GM18858 (cell line): Measurements from ENCODE around the gene RFT1.

Experiments
- ATAC-seq: cut with Tn5 transposase; IDR thresholded peaks from one replicate; pipeline ENCODE4 v1.9.1; 2021; ENCODE audit not compliant: unreplicated experiment

The RFT1 gene

DNA sequence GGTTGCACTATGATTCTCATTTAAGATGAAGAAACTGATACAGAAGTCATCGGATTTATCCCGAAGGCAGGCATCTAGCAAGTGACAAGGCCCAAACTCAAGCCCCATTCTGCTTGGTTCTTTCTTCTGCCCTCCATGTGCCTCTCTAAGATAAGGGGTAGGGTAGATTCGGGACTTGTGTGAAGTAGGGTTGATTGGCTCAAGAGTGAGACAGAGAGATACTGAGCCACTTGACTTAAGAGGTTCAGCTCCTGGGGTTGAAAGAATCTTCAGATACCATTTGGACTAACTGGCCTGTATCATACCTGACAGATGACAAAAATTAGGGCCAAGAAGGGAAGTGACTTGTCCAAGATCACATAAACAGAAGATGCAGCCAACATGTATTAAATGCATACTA is 891 bp downstream of the RFT1 start:
- ATAC-seq, result no peak

DNA sequence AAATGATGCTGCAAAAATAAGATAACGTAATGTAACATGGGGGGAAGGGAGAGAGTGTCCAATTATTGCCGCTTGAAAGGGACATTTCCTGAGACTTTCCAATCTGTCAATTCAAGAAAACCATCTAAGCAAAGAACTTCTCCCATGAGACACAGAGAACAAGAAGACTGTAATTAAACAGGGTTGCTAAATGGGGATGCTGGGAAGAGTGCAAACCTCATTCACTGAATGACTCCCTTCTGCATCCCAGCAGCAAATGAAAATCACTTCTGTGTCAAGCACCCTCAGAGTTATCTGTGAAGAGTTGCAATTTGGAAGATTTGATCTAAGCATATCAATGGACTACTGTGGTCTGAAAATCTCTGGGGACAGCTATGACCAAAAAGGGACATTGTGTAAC is 3.6 kb downstream of the RFT1 start:
- ATAC-seq, result no peak

DNA sequence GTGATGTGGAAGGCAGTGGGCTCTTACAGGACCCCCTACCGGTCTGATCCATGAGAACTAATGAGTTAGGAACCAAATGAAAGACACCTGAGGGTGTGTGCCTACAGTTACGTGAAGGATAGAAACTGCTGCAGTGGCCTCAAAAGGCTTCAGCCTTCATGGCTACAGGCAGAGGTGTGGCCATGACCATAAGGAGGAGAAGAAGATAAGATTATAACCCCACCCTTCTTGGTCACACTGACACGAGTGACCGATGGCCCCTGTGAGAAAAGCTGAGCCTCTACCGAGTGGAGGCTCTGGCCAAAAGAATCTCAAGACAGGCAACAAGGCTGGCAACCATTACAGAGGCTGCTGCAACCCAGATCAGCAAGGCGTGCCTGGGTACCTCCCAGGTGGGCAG is 6.3 kb downstream of the RFT1 start:
- no peak for ATAC-seq

DNA sequence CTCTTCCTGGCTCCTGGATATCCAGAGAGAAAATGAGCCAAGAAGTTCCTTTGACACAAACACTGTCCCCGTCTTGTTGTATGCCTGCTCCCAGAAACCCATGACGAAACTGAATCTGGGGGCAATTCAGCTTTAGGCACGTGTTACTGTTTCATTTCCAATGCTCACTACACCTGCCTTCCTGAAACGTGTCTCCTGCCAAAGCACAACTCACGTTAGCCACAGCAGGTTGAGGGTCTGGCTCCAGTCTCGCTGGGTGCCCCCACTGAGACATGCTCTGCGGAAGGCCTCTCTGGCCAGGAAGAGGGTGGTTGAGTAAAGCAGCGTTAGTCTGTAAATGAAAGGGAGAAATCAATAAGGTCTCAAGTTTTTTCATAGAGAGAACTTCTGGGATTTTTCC is 6.7 kb downstream of the RFT1 start:
- ATAC-seq, result no peak

DNA sequence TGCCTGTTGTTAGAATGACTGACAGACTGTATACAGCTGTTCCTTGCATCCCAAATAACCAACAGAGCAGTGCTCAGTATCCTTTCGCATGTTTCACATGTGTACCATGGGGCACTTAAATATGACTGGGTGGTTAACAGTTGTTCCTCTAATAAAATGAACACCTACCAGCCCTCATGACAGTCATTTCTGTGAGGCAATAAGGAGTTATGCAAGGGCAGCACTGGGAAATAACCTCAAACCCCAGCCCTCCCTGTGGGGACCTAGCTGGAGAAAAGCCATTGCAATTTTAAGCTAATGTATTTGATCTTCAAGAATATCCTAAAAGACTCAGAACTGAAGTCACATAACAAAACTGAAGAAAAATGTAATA is 7.3 kb downstream of the RFT1 start:
- ATAC-seq, result no peak

DNA sequence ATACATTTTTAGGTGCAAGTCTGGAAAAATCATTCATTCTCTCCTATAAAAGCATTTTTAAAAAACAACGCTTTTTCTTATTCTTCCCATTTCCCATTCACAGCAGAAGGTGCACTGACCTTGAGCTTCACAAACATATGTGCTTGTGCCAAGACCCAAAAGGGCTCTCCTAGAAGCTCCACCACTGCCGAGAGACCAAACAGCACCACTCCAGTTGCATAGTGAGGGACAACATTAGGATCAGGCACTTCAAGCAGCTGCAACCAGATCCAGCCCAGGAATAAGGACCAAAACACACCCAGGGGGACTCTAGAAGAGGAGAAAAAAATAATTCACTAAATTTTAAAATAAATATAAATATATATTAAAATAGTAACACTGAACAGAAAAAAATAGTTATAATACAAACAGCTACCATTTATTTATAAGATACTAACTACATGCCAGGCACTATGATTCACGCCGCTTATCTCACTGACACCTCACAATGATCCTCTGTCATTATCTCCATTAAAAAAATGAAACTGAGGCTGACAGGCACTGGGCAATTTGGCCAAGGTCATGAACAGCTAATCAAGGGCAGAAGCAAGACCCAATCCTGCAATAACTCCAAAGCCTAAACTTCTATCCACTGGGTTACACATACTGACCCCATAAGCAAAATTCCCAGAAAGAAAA is 7.8 kb downstream of the RFT1 start:
- ATAC-seq, result no peak

DNA sequence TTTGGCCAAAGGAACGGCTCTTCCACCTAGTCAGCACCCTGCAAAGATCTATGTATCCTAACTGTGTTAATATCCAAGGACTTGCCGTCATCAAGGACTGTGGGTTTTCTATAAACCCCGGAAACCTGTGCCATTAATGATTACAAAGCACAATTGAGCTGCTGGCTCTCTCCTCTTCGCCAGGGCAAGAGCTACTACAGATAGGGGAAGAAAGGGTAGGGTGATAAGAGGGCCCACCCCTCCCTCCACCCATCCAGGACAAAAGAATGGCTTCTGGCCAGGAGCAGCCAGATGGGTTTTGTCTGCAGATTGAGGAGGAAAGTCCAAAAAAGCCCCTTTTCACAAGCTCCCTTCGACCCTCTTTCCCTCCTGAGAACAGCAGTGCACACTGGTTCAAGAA is 9.9 kb downstream of the RFT1 start:
- ATAC-seq, result no peak

DNA sequence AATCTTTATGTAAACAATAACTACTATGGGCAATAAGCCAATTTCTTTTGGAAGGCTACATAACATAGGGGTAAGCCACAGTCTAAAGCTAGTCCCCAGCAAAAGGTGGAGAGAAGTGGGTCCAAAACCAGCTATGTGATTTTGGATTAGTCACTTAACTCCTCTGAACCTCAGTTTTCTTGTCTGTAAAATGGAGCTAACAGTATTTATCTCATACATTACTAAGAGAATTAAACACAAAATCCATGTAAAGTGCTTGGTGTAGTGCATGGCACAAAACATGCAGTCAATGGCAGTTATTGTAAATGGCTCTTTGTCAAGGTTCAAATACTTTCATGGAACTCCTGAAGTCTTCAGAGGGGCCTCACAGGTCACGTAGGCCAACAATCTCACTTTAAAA is 13.3 kb downstream of the RFT1 start:
- no peak for ATAC-seq

DNA sequence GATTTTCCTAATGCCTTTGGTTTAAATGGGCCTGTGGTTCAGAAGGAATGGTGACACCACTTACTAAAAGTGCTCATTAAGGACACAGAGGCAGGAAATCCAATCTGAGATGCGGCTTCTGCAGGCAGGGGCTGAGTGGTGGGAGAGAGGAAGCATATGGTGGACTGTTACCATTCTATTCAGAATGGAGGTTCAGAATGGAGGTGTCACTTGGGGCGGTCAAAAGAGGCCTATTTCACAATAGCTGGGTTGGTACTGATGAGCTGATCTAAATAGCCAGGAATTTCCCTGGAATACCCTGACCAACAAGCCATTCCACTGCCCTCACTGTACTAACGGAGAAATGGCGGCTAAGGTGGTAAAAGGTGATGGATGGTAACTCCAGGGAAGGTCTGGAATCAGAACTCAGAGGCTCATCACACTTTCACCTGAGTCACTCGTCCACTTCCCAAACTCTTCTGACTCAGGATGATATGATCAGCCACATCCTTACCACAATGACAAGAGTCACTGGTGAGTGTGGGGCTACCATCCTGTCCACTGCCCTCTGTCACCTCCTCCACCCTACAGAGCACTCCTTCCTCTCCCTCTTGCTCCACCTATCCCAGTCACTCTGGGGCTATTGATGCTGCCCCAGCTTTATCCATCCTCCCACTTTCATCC is 15.7 kb downstream of the RFT1 start:
- ATAC-seq, result no peak

DNA sequence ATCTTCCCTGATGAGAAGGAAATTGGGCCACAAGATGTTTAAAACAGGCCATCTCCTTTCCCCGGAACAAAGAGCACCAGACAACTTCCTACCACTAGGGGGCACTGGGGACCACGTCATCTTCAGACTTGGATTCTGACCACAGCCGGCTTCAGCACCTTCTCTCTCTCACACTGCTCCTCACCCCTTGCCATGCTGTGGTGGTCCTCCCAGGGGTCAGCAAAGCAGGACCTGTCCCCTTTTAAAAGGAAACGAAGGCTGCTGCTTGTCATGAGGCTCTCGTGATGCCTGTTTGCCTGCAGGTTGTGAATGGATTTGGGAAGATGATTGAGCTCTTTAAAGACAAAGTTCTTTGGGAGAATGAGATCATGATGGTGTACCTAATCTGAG is 16.2 kb downstream of the RFT1 start:
- ATAC-seq, result no peak

DNA sequence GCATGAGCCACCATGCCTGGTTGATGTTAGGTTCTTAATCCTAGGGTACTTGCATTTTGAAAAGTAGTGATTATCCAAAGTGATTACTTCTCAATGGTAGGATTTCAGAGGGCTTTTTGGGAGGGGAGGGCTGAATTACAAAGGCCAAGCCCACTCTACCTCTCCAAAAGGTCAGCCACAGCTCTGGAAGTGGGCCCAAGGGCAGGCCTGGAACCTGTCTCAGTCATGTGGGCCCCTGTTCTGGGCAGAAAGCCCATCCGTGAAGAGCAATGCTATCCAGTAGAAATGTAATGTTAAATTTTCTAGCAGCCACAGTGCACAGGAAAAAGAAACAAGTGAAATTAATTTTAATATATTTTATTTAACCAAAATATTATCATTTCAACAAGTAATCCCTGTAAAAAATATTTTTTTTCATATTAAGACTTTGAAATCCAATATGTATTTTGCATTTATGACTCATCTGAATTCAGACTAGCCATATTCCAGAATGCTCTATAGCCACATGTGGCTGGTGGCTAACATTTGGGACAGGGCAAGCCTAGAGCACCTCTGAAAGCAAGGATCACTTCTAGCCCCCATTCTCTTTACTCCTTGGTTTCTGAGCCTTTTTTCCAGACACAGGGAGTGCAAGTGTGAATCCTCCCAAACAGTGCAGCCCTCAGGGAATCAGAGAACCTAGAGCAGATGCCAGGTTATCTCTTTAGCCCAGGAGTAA is 16.8 kb downstream of the RFT1 start:
- ATAC-seq, result no peak

DNA sequence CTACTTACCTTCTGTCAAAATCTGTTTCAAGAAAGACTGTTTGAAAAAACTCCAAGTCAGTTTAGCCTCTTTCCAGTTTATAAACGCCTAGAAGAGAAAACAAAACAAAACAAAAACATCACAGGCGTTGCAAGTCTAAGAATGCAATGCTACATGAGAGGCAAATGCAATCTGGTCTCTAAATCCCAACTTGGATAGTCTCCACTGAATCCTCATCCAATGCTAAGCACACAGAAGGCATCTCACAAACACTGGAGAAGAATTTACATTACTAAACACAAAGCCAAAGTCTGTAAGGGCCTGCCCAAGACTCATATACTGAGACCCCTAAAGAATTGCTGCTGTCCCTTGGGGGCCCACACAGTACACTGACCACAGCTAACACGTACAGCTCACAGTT is 18.4 kb downstream of the RFT1 start:
- no peak for ATAC-seq

DNA sequence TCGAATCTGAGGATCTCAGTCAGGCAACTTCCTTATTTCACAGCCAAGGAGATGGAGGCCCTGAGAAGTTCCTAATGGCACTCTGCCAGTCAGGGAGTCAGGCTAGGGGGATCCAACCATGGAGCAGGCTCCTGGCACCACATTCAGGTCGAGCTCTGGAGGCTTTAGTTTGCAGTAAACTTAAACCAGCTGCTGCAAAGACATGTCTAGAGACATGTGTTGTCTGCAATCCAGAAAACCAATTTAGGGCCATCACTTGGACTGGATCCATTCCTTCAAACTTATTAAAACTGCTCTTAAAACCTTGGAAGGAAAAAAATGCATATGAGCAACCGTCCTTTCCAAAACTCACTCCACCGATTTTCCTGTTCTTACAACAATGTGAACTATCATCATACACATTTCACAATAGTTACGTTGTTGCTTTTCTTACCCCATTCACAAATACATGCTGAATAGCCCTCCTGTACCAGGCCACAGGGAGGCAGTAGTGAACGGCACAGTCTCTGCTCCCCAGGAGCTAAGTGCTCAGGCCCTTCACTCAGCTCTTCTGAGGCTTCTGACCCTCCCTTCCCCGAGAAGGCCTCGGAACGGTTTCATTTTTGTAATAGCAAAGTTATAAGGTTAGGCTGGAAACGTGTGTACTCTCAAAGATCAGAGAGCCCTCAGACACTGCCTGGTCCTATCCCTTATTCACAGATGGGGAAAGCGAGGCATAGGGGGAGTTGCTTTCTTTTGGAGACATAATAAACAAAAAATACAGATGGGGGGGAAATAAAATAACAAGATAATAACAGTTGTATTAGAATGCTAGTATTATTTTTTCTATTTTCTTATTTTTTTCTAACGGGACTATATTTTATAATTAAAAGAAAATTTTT is 20.1 kb downstream of the RFT1 start:
- ATAC-seq, result no peak

DNA sequence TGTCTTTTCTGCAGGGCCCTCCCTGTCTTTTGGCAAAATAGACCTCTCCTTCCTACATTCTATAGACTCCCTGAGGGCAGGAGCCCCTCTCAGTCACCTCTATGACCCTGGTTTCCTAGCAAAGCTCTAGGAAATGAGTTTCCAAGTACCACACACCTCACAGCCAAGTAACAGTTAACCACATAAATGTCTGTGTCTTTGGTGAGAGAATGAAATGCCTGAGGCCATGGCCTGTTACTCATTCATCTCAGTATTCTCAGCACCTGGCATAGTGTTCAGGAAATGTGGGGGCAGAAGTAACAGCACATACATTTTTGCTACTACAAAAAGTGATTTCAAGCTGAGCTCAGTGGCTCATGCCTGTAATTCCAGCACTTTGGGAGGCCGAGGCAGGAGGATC is 21.0 kb downstream of the RFT1 start:
- ATAC-seq, result no peak

DNA sequence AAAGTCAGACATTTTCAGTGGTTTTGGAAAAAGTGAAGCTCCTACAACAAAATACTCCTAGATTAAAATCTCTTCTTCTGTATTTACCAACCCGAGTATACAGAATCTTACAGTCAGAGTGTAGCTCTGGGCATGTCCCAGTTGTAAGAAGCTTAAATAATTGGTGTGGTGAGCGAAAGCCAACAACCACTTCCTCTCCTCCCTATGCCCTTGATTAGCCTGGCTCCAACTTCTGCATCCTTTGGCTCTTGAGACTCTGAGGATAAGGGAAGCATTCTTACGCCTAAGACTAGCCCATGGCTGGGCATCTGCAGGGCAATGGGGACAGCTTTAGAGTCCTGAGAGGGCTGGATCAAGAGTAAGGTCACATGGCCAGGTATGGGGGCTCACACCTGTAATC is 25.5 kb downstream of the RFT1 start:
- ATAC-seq, result no peak

DNA sequence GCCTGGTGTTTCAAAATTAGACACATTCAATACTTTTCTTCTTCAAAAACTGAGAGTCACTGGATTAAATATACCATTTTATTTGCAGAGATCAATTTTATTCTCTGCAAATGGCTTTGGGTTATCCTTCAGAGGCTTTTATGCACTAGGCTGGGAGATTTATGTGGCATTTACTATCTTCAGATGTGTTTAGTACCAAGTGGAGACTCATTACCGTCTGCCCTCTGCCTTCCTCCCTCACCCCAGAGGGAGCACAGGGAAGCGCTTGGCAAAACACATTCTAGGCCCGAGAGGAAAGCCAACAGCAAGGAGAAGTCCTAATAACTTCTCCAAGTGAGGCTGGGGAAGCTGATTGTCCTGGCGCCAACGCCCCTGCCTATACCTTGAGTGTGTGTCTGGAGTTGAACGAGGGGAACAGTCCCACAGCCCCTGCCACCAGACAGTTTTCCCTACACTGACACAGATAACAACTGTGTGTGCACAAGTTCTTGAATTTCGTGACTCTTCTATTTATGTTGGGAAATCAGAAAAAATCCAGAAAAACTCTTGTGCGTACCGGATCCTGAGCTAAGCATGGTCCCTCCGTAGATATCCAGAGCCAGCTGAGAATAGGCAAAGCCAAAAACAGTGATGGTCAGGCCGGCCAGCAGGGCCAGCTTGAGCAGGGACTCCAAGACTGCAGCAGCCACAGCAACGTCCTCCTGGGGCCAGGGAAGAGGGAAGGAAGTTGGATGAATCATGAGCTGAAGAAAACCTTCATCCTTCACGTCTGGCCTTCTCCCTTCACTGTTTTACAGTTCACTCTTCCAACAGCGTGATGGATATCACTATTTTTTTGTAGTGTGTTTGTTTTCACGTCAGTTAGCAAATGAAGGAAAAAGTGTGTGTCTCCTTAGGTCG is 26.6 kb downstream of the RFT1 start:
- no peak for ATAC-seq

DNA sequence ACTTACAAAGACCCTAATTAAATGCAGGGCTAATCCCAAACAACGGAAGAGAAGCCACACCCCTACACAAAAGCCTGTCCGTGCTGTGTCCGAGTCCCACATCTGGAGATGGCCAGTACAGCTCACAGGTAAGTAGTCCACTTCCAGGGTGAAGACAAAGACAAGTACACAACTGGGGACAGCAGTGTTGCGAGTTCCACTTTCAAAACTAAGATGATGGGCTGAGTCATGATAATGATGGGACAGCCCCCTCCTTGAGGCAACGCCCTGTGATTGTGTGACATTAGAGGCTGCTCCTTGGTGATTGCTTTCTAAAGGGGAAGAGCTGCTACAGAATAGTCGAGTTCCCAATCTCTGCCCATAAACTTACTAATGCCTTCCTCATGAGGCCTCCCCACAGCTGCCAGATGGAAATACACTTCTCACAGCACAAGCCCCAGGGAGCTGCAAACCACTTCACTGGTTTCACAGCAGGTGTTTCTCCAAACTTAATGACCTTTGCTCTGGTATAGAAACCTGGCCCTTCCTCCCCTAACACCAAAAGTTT is 27.6 kb downstream of the RFT1 start:
- ATAC-seq, result peak; percentile 74

DNA sequence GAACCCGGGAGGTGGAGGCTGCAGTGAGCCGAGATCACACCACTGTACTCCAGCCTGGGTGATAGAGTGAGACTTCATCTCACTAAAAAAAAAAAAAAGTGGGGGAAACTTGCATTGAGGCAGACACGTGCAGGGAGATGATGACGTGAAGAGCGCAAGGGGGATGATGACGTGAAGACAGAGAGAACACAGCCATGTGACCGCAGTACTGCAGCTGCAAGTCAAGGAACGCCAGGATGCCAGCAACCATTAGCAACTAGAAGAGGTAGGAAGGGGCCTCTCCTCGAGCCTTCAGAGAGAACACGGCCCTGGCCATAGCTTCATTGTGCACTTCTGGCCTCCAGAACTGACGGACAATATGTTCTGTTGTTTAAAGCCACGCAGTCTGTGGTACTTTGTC is 28.3 kb downstream of the RFT1 start:
- no peak for ATAC-seq

DNA sequence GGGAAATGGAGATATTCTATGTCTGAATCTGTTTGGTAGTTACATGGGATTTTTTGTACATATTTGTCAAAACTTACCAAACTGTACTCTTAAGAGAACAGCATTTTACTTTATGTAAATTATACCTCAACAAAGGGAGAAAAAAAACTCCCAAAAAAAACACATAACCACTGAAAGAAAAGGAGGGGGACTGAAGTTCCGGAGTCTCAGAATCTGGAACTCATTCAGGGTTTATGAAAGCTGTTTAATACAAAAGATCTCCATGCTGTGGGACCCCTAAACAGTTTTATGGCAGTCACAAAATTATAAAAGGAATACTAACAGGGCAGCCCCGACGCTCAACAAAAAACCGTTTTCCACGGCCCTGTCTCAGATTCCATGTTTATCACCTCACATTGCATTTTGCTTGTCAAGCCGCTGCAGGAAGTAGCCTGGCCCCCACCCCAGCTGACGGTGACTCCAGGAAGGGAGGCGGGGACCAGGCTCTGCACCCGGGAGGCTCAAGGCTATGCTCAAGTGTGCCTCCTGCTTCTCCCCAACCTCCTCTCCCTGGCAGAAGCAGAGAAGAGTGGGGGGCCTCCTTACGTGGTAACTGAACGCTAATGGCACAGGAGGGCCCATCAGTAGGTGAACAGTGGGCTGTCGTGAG is 29.3 kb downstream of the RFT1 start:
- no peak for ATAC-seq

DNA sequence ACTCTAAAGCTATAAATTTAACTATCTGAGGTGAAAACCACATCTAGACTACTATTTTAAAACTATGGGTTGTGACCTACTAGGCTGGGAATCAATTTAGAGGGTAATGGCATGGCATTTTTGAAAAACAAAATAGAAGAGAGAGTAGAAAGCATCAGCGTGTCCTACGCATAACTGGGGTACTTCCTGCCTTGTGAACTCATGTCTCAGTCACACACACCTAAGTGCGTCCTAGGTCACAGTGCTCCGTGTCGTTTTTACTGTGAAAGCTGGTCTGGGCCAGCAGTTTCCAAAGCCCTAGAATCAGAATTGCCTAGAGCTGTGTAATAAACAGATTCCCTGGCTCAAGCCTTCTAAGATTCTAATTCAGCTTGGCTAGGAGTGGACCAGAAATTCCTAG is 32.3 kb downstream of the RFT1 start:
- ATAC-seq, result no peak
